Measurements from ENCODE around the gene ZBTB6. TPM values are rescaled to one million over a fixed set of nuclear protein-coding genes. Genes with fewer than 3 reads are reported as not detected.
"Not testable (repeated sequence)": the region's sequence is repeated elsewhere in the genome, so short reads cannot be mapped to it uniquely, and the experiment has no call there.

The ZBTB6 gene
- polyA plus RNA-seq, 1 donor: 11.6 TPM

DNA sequence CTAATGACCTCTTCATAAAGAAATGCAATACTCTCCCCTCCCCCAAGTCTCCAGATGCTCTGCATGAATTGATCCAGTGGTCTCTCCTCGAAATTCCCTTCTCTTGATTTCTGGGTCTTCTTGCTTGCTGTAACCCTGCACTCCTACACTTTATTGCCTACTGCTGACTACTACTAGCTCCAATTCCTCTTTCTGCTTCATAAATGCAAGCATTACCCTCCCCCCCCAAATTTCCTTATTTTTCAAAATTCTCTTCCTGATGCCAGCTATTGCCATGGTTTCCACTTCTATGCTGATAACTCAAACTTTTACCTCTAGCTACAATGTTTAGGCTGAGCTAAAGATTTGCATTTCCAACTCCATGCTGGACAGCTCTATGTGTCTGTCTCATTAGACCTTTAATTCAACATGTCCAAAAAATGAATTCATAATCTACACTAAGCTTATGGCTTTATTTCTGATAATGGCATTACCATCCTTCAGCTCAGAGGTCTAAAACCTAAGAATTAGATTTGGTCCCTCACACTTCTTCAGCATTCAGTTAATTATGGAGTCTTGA, 16.8 kb upstream of the ZBTB6 start:
- Histone ChIP-seq H3K36me3 (ENCODE audit: control insufficient read depth, insufficient read depth, low read length) (peaks cover 2% of the 10 kb centered on the region), H3K4me1 (ENCODE audit: control insufficient read depth, insufficient read depth, low read length) (peaks cover 3% of the 10 kb centered on the region), H3K4me3 (ENCODE audit: low read length) (no peak overlapping the region), H3K27me3 (ENCODE audit: control insufficient read depth, insufficient read depth, low read length) (no peaks in the 10 kb centered on the region), H3K9me3 (ENCODE audit: control insufficient read depth, low read depth, low read length) (peaks cover 4% of the 10 kb centered on the region), H3K27ac (ENCODE audit: low read length) (no peak overlapping the region)
- 100% methylated on average over 1 of the region's 1 CpG for WGBS (ENCODE audit: insufficient coverage, low lambda C conversion rate)
- no peak for DNase-seq

GRCh38 chr9:122923947-122924346, 10.8 kb upstream of the ZBTB6 start:
- no peak overlapping the region for H3K4me3 ChIP-seq (ENCODE audit: low read length)
- WGBS (ENCODE audit: insufficient coverage, low lambda C conversion rate): 83% methylated on average over 2 of the region's 3 CpGs
- H3K9me3 ChIP-seq (ENCODE audit: control insufficient read depth, low read depth, low read length): no peaks in the 10 kb centered on the region
- H3K27me3 ChIP-seq (ENCODE audit: control insufficient read depth, insufficient read depth, low read length): no peaks in the 10 kb centered on the region
- H3K4me1 ChIP-seq (ENCODE audit: control insufficient read depth, insufficient read depth, low read length): no peaks in the 10 kb centered on the region
- no peak overlapping the region for H3K27ac ChIP-seq (ENCODE audit: low read length)
- DNase-seq: no peak
- peaks cover 5% of the 10 kb centered on the region for H3K36me3 ChIP-seq (ENCODE audit: control insufficient read depth, insufficient read depth, low read length)

- Histone ChIP-seq H3K4me1 (ENCODE audit: control insufficient read depth, insufficient read depth, low read length) (no peaks in the 10 kb centered on the region), H3K4me3 (ENCODE audit: low read length) (no peak overlapping the region), H3K36me3 (ENCODE audit: control insufficient read depth, insufficient read depth, low read length) (peaks cover 8% of the 10 kb centered on the region), H3K9me3 (ENCODE audit: control insufficient read depth, low read depth, low read length) (no peaks in the 10 kb centered on the region), H3K27me3 (ENCODE audit: control insufficient read depth, insufficient read depth, low read length) (no peaks in the 10 kb centered on the region), H3K27ac (ENCODE audit: low read length) (no peak overlapping the region)
- 100% methylated on average over 1 of the region's 8 CpGs for WGBS (ENCODE audit: insufficient coverage, low lambda C conversion rate)
- no peak for DNase-seq
Measured at GRCh38 chr9:122922713-122923112, 9.6 kb upstream of the ZBTB6 start.

DNA sequence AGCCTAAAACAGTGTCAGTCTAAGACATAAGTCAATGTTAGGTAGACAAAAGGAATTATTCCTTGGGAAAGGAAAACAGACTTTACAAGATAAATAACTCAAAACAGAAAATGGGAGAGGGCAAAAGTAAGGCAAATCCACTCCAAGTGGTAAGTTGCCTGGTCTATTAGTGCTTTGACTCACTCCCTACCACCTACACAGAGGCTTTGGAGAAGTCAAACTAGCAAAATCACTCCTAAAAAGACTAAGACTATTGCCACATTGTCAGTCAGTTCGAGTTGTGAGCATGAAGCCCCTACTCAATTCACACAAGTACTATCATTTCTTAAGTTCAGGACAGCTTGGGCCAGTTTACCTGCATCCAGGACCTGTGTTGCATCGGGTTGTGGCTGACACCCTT, 5.2 kb upstream of the ZBTB6 start:
- DNase-seq: no peak
- H3K9me3 ChIP-seq (ENCODE audit: control insufficient read depth, low read depth, low read length): no peaks in the 10 kb centered on the region
- H3K27ac ChIP-seq (ENCODE audit: low read length): no peak overlapping the region
- H3K36me3 ChIP-seq (ENCODE audit: control insufficient read depth, insufficient read depth, low read length): peaks cover 5% of the 10 kb centered on the region
- no CpG with 5 or more reads among the region's 2 CpGs for whole genome bisulfite sequencing (ENCODE audit: insufficient coverage, low lambda C conversion rate)
- H3K4me3 ChIP-seq (ENCODE audit: low read length): no peak overlapping the region
- H3K27me3 ChIP-seq (ENCODE audit: control insufficient read depth, insufficient read depth, low read length): no peaks in the 10 kb centered on the region
- H3K4me1 ChIP-seq (ENCODE audit: control insufficient read depth, insufficient read depth, low read length): no peaks in the 10 kb centered on the region

DNA sequence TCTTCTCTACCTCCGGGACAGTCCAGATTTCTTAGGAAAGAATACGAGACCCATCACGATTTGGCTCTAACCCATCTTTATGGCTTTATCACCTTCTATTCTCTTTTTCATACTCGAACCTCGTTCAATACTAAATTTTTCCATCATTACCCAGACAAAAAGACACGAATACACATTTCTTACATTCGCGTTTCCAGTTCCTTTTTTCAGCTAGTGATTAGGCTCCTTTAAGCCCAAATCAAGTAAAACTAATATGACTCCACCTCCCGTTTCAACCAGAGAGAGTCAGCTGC, 506 bp downstream of the ZBTB6 start:
- Histone ChIP-seq H3K36me3 (ENCODE audit: control insufficient read depth, insufficient read depth, low read length) (peaks cover 11% of the 10 kb centered on the region), H3K27ac (ENCODE audit: low read length) (peak overlapping the region; percentile 76), H3K4me1 (ENCODE audit: control insufficient read depth, insufficient read depth, low read length) (peaks cover 2% of the 10 kb centered on the region), H3K9me3 (ENCODE audit: control insufficient read depth, low read depth, low read length) (no peaks in the 10 kb centered on the region), H3K4me3 (ENCODE audit: low read length) (peak overlapping the region; percentile 85), H3K27me3 (ENCODE audit: control insufficient read depth, insufficient read depth, low read length) (no peaks in the 10 kb centered on the region)
- no peak for DNase-seq
- WGBS (ENCODE audit: insufficient coverage, low lambda C conversion rate): 15% methylated on average over 5 of the region's 9 CpGs

DNA sequence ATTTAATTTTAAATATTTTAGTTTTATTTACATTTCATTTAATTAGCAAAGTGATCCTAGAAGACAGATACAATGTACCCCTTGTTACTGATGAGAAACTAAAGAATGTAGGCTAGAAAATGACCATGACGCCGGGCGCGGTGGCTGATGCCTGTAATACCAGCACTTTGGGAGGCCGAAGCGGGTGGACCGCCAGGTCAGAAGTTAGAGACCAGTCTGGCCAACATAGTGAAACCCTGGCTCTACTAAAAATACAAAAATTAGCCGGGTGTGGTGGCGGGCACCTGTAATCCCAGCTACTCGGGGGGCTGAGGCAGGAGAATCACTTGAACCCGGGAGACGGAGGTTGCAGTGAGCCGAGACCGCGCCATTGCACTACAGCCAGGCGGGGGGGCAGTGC, 7.0 kb downstream of the ZBTB6 start:
- H3K9me3 ChIP-seq (ENCODE audit: control insufficient read depth, low read depth, low read length); H3K36me3 ChIP-seq (ENCODE audit: control insufficient read depth, insufficient read depth, low read length); H3K27me3 ChIP-seq (ENCODE audit: control insufficient read depth, insufficient read depth, low read length); DNase-seq; H3K27ac ChIP-seq (ENCODE audit: low read length); H3K4me1 ChIP-seq (ENCODE audit: control insufficient read depth, insufficient read depth, low read length); H3K4me3 ChIP-seq (ENCODE audit: low read length): not testable (repeated sequence)
- WGBS (ENCODE audit: insufficient coverage, low lambda C conversion rate): no CpG with 5 or more reads among the region's 16 CpGs

DNA sequence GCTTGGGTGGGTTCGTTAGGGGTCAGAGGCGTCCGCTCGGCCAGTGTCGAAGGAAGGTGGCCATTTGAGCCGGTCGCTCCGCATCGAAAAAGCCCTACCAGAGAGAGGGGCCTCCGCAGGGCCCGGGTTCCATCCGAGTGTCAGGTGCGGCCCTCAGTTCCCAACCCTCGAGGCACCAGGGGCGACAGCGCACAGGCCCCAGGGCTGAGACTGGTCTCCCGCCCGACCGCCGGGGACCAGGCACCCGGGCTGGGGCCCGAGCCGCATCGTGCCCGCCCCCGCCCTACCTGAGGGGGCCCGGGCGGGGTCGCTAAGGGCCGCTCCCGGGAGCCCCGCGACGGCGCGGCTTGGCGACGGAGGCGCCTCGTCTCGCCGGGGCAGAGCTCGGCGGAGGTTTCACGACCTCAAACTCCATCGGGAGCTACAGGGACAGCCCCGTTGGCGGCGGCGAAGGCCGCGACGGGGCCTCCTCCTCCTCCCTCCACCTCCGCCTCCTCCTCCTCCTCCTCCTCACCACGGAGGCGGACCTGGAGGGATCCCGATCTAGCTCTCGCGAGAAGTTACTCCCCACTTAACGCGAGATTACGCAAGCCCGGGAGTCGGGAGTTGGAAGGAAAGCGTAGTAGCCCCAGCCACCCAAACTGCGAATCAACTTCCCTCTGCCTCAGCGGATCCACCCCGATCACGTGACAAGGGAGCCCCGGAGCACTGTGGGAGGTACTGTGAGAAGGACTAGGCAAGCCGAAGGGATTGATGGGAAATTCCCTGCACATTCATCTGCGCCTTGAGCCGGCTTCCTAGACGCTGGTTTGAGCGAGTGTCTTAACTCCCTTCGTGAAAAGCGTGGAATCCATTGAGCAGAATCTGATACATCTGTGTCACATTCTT, 8.1 kb downstream of the ZBTB6 start, which contains the start of gene RC3H2:
TSS of gene RC3H2 (minus strand) at position 537 of the 888 bp plus-strand sequence. CDS start 7,850 bp downstream, outside the sequence.
- no CpG with 5 or more reads among the region's 77 CpGs for WGBS (ENCODE audit: insufficient coverage, low lambda C conversion rate)
- Histone ChIP-seq H3K4me1 (ENCODE audit: control insufficient read depth, insufficient read depth, low read length) (peaks cover 4% of the 10 kb centered on the region), H3K9me3 (ENCODE audit: control insufficient read depth, low read depth, low read length) (no peaks in the 10 kb centered on the region), H3K27ac (ENCODE audit: low read length) (peak within 1 kb of the TSS; percentile 79), H3K27me3 (ENCODE audit: control insufficient read depth, insufficient read depth, low read length) (no peaks in the 10 kb centered on the region), H3K4me3 (ENCODE audit: low read length) (peak within 1 kb of the TSS; percentile 93), H3K36me3 (ENCODE audit: control insufficient read depth, insufficient read depth, low read length) (peaks cover 2% of the 10 kb centered on the region)
- peak; percentile 99 for DNase-seq

- peak overlapping the region; percentile 93 for H3K4me3 ChIP-seq (ENCODE audit: low read length)
- no peaks in the 10 kb centered on the region for H3K9me3 ChIP-seq (ENCODE audit: control insufficient read depth, low read depth, low read length)
- peaks cover 2% of the 10 kb centered on the region for H3K36me3 ChIP-seq (ENCODE audit: control insufficient read depth, insufficient read depth, low read length)
- WGBS (ENCODE audit: insufficient coverage, low lambda C conversion rate): no CpG with 5 or more reads among the region's 8 CpGs
- H3K4me1 ChIP-seq (ENCODE audit: control insufficient read depth, insufficient read depth, low read length): peaks cover 4% of the 10 kb centered on the region
- H3K27me3 ChIP-seq (ENCODE audit: control insufficient read depth, insufficient read depth, low read length): no peaks in the 10 kb centered on the region
- peak in 1 of 2 donors; percentile 7 for DNase-seq
- peak overlapping the region; percentile 79 for H3K27ac ChIP-seq (ENCODE audit: low read length)
Measured at GRCh38 chr9:122904466-122904822, 8.7 kb downstream of the ZBTB6 start.

DNA sequence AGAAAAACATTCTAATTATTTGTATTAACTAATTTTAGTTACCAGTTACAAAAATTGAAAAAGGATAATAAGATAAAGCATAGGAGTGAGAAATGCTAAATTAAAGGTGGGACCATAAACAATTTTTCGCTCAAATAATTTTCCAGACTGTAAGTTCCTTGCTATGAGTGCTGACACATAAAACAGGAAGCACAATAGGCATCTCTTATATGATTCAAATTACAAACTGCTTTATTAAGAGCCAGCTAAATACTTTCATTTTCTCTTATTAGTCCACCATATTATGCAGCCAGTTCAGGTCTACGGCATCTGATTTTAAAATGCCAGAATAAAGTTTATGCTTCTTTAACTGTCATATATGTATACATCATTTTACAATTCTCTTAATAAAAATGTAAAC, 12.3 kb downstream of the ZBTB6 start:
- 90% methylated on average over 2 of the region's 2 CpGs for WGBS (ENCODE audit: insufficient coverage, low lambda C conversion rate)
- no peaks in the 10 kb centered on the region for H3K9me3 ChIP-seq (ENCODE audit: control insufficient read depth, low read depth, low read length)
- peaks cover 9% of the 10 kb centered on the region for H3K36me3 ChIP-seq (ENCODE audit: control insufficient read depth, insufficient read depth, low read length)

DNA sequence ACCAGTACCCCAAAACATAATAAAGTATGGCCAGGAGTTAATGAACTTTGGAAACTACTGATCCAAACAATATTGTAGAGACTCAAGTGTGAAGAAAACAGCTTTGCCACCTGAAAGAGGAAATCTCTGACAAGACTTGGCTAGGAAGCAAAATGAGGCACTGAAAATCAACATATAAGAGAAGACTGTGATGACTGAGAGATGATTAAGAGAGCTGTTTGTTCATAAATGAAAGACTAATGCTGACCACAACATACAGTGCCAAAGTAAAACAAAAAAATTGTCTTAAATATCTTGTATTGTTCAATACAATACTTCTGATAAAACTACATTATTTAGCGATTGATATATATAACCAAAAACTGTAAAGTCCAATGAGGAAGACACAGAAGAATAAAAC, 15.2 kb downstream of the ZBTB6 start:
- no peak for DNase-seq
- WGBS (ENCODE audit: insufficient coverage, low lambda C conversion rate): no CpG with 5 or more reads among the region's 1 CpG
- Histone ChIP-seq H3K4me1 (ENCODE audit: control insufficient read depth, insufficient read depth, low read length) (no peaks in the 10 kb centered on the region), H3K27me3 (ENCODE audit: control insufficient read depth, insufficient read depth, low read length) (no peaks in the 10 kb centered on the region), H3K9me3 (ENCODE audit: control insufficient read depth, low read depth, low read length) (no peaks in the 10 kb centered on the region), H3K36me3 (ENCODE audit: control insufficient read depth, insufficient read depth, low read length) (peaks cover 13% of the 10 kb centered on the region), H3K27ac (ENCODE audit: low read length) (no peak overlapping the region), H3K4me3 (ENCODE audit: low read length) (no peak overlapping the region)

More for the DNA sequence above, 12.3 kb downstream of the ZBTB6 start:
- DNase-seq: no peak
- Histone ChIP-seq H3K27me3 (ENCODE audit: control insufficient read depth, insufficient read depth, low read length) (no peaks in the 10 kb centered on the region), H3K4me1 (ENCODE audit: control insufficient read depth, insufficient read depth, low read length) (peaks cover 4% of the 10 kb centered on the region), H3K27ac (ENCODE audit: low read length) (no peak overlapping the region), H3K4me3 (ENCODE audit: low read length) (no peak overlapping the region)

- H3K36me3 ChIP-seq (ENCODE audit: control insufficient read depth, insufficient read depth, low read length): peaks cover 32% of the 10 kb centered on the region
- H3K9me3 ChIP-seq (ENCODE audit: control insufficient read depth, low read depth, low read length): no peaks in the 10 kb centered on the region
- no CpG with 5 or more reads among the region's 3 CpGs for WGBS (ENCODE audit: insufficient coverage, low lambda C conversion rate)
- DNase-seq: no peak
- no peak overlapping the region for H3K27ac ChIP-seq (ENCODE audit: low read length)
- H3K27me3 ChIP-seq (ENCODE audit: control insufficient read depth, insufficient read depth, low read length): no peaks in the 10 kb centered on the region
- H3K4me3 ChIP-seq (ENCODE audit: low read length): no peak overlapping the region
- no peaks in the 10 kb centered on the region for H3K4me1 ChIP-seq (ENCODE audit: control insufficient read depth, insufficient read depth, low read length)
Measured at GRCh38 chr9:122888480-122888879, 24.6 kb downstream of the ZBTB6 start.
